Endothelial cell of umbilical vein (primary cell): Measurements from ENCODE around the gene SPC25.

Experiments used
- EZH2 ChIP-seq: IDR thresholded peaks from 2 replicates; pipeline ENCODE4 v1.6.1; 2012; ENCODE audit warnings: borderline replicate concordance, low read depth, mild to moderate bottlenecking, moderate library complexity, low read length, inconsistent platforms; ENCODE audit not compliant: severe bottlenecking
- FOS ChIP-seq: IDR thresholded peaks from 2 replicates; pipeline ENCODE4 v1.6.1; 2011; ENCODE audit warnings: mild to moderate bottlenecking, low read length, moderate library complexity, borderline replicate concordance; ENCODE audit not compliant: insufficient read depth
- GATA2 ChIP-seq: IDR thresholded peaks from 2 replicates; pipeline ENCODE4 v1.7.0; 2011; ENCODE audit warnings: low read depth, mild to moderate bottlenecking, moderate library complexity, mixed read lengths, low read length; ENCODE audit not compliant: insufficient read length, insufficient read depth
- JUN ChIP-seq: IDR thresholded peaks from 2 replicates; pipeline ENCODE4 v1.6.1; 2011; ENCODE audit warnings: borderline replicate concordance, low read depth; ENCODE audit not compliant: insufficient read length, insufficient read depth
- MYC ChIP-seq: IDR thresholded peaks from one replicate; pipeline ENCODE4 v1.6.1; 2011; ENCODE audit warnings: mild to moderate bottlenecking, low read depth, low read length
- TF ChIP-seq, protein P1 (sequence below): IDR thresholded peaks from 2 replicates; pipeline ENCODE4 v1.6.1; 2011; ENCODE audit not compliant: insufficient read depth, insufficient read length
- TF ChIP-seq, protein P2 (sequence below), 2 donors: IDR thresholded peaks; 1 replicate in 1 of 2; 2 replicates in 1 of 2; pipeline ENCODE4 v1.5.1; 2011; ENCODE audit warnings: low read length in 2 of 2, mild to moderate bottlenecking in 2 of 2, moderate library complexity in 2 of 2, control low read depth in 1 of 2, inconsistent platforms in 1 of 2, low read depth in 1 of 2; ENCODE audit not compliant: insufficient read depth in 1 of 2; ENCODE audit errors: extremely low read depth in 1 of 2

DNA sequence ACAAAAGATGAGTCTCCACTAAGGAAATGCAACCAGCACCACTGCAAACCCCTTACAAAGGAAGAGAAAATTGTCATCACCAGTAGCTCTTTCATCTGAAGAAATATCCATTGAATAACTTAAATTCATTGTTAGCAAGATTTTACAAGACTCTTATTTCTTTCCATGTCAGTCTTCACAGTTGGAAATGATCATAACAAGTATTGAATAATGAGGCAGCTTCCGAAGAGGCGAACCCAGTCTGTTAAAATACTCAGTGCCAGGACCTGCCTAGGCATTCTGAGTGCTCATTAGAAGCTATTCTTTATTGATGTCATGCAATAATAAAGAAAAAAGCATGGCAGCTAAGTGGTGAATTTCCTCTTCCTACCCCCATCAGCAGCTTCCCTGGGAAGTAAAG lies 54.3 kb downstream of the SPC25 start:
- TF ChIP-seq, protein P1, sequence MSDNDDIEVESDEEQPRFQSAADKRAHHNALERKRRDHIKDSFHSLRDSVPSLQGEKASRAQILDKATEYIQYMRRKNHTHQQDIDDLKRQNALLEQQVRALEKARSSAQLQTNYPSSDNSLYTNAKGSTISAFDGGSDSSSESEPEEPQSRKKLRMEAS: no peak
- no peak for TF ChIP-seq GATA2
- no peak for TF ChIP-seq JUN
- TF ChIP-seq, protein P2, sequence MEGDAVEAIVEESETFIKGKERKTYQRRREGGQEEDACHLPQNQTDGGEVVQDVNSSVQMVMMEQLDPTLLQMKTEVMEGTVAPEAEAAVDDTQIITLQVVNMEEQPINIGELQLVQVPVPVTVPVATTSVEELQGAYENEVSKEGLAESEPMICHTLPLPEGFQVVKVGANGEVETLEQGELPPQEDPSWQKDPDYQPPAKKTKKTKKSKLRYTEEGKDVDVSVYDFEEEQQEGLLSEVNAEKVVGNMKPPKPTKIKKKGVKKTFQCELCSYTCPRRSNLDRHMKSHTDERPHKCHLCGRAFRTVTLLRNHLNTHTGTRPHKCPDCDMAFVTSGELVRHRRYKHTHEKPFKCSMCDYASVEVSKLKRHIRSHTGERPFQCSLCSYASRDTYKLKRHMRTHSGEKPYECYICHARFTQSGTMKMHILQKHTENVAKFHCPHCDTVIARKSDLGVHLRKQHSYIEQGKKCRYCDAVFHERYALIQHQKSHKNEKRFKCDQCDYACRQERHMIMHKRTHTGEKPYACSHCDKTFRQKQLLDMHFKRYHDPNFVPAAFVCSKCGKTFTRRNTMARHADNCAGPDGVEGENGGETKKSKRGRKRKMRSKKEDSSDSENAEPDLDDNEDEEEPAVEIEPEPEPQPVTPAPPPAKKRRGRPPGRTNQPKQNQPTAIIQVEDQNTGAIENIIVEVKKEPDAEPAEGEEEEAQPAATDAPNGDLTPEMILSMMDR (IDR thresholded peaks at IDR 0.05; ENCODE audit: extremely low read depth in 1 of 2, insufficient read depth in 1 of 2, low read depth in 1 of 2, low read length in 2 of 2): no peak
- no peak for TF ChIP-seq FOS
- TF ChIP-seq MYC: no peak
- no peak for TF ChIP-seq EZH2
